HepG2 (cell line): Measurements from ENCODE around the gene VCP. TPM values are rescaled to one million over a fixed set of nuclear protein-coding genes. Genes with fewer than 3 reads are reported as not detected.
A peak's percentile ranks its signal among the peaks of the same experiment; 100 is the strongest.

ENCODE experiments used
- AKAP8 ChIP-seq: sonication (generic); formaldehyde crosslinking; IDR thresholded peaks from 2 replicates; pipeline ENCODE4 v1.5.1; 2020; ENCODE audit warnings: mild to moderate bottlenecking, missing genetic modification reagents
- ETV6 ChIP-seq: sonication (generic); formaldehyde crosslinking; conservative IDR thresholded peaks from 2 replicates; pipeline ENCODE4 v1.4.0; 2020; ENCODE audit warnings: missing genetic modification reagents
- GFI1 ChIP-seq: sonication (generic); formaldehyde crosslinking; IDR thresholded peaks from 2 replicates; pipeline ENCODE4 v1.5.0; 2020; ENCODE audit warnings: missing genetic modification reagents, mild to moderate bottlenecking, borderline replicate concordance
- HOXA5 ChIP-seq: sonication (generic); formaldehyde crosslinking; IDR thresholded peaks from 2 replicates; pipeline ENCODE4 v1.4.0; 2020; ENCODE audit warnings: missing genetic modification reagents
- KAT2B ChIP-seq: fragments of 150-350 bp; IDR thresholded peaks from 2 replicates; pipeline ENCODE4 v1.6.1; 2014; ENCODE audit warnings: low read depth, low read length, borderline replicate concordance
- KAT8 ChIP-seq: IDR thresholded peaks from 2 replicates; pipeline ENCODE4 v1.6.1; 2016; ENCODE audit warnings: missing genetic modification reagents, missing compliant biosample characterization
- NCOA5 ChIP-seq: sonication (generic); formaldehyde crosslinking; IDR thresholded peaks from 2 replicates; pipeline ENCODE4 v1.4.0; 2020; ENCODE audit warnings: missing genetic modification reagents
- NFE2 ChIP-seq: sonication (generic); formaldehyde crosslinking; IDR thresholded peaks from 2 replicates; pipeline ENCODE4 v1.4.0; 2020; ENCODE audit warnings: missing genetic modification reagents
- NFKB2 ChIP-seq: sonication (generic); formaldehyde crosslinking; IDR thresholded peaks from 2 replicates; pipeline ENCODE4 v1.4.0; 2020; ENCODE audit warnings: missing genetic modification reagents, borderline replicate concordance
- NFYC ChIP-seq: IDR thresholded peaks from 2 replicates; pipeline ENCODE4 v1.6.1; 2016; ENCODE audit warnings: missing genetic modification reagents, missing compliant biosample characterization
- PITX1 ChIP-seq: sonication (generic); formaldehyde crosslinking; IDR thresholded peaks from 2 replicates; pipeline ENCODE4 v1.5.1; 2020; ENCODE audit warnings: mild to moderate bottlenecking, missing genetic modification reagents
- PRPF4 ChIP-seq: fragments of 200-400 bp; formaldehyde crosslinking; IDR thresholded peaks from 2 replicates; pipeline ENCODE4 v1.6.1; 2016; ENCODE audit warnings: low read length, low read depth; ENCODE audit not compliant: poor library complexity, severe bottlenecking
- SIX4 ChIP-seq: sonication (generic); formaldehyde crosslinking; IDR thresholded peaks from 2 replicates; pipeline ENCODE4 v1.4.0; 2020; ENCODE audit warnings: missing genetic modification reagents
- SOX13 ChIP-seq, 3 experiments: fragments of 450-650 bp in 1 of 3; sonication (generic) in 1 of 3; formaldehyde crosslinking in 1 of 3; IDR thresholded peaks in 2 of 3; conservative IDR thresholded peaks in 1 of 3; 2 replicates each; pipeline versions ENCODE4 v1.5.0 to v1.6.1; 2016 to 2020; ENCODE audit warnings: antibody characterized with exemption in 1 of 3, mild to moderate bottlenecking in 1 of 3, missing compliant biosample characterization in 1 of 3, missing genetic modification reagents in 1 of 3, moderate library complexity in 1 of 3
- SRY ChIP-seq: sonication (generic); formaldehyde crosslinking; IDR thresholded peaks from 2 replicates; pipeline ENCODE4 v1.8.0; 2022; ENCODE audit warnings: mild to moderate bottlenecking, missing genetic modification reagents
- SUZ12 ChIP-seq: fragments of 150-350 bp; IDR thresholded peaks from 2 replicates; pipeline ENCODE4 v1.6.1; 2014; ENCODE audit warnings: low read depth, low read length
- TAF15 ChIP-seq: fragments of 200-400 bp; formaldehyde crosslinking; IDR thresholded peaks from one replicate; pipeline ENCODE4 v1.6.1; 2018; ENCODE audit warnings: mild to moderate bottlenecking, low read depth, low read length; ENCODE audit not compliant: poor library complexity, severe bottlenecking
- U2AF2 ChIP-seq: fragments of 200-400 bp; formaldehyde crosslinking; IDR thresholded peaks from 2 replicates; pipeline ENCODE4 v1.6.1; 2017; ENCODE audit warnings: low read depth, mild to moderate bottlenecking, low read length
- ZBTB26 ChIP-seq: IDR thresholded peaks from 2 replicates; pipeline ENCODE4 v1.6.1; 2016; ENCODE audit warnings: missing compliant biosample characterization, missing genetic modification reagents, borderline replicate concordance
- ZNF251 ChIP-seq: sonication (generic); formaldehyde crosslinking; IDR thresholded peaks from 2 replicates; pipeline ENCODE4 v1.9.0; 2021; ENCODE audit warnings: mild to moderate bottlenecking, missing genetic modification reagents
- ZNF253 ChIP-seq: sonication (generic); formaldehyde crosslinking; IDR thresholded peaks from 2 replicates; pipeline ENCODE4 v1.8.0; 2022; ENCODE audit warnings: mild to moderate bottlenecking, missing genetic modification reagents, borderline replicate concordance
- ZNF468 ChIP-seq: sonication (generic); formaldehyde crosslinking; IDR thresholded peaks from 2 replicates; pipeline ENCODE4 v1.8.0; 2022; ENCODE audit warnings: mild to moderate bottlenecking, moderate library complexity, missing genetic modification reagents
- ZNF558 ChIP-seq: sonication (generic); formaldehyde crosslinking; IDR thresholded peaks from 2 replicates; pipeline ENCODE4 v1.9.0; 2022; ENCODE audit warnings: mild to moderate bottlenecking, missing genetic modification reagents, borderline replicate concordance
- ZNF564 ChIP-seq: sonication (generic); formaldehyde crosslinking; IDR thresholded peaks from 2 replicates; pipeline ENCODE4 v1.8.1; 2023; ENCODE audit warnings: mild to moderate bottlenecking, missing genetic modification reagents
- ZNF672 ChIP-seq: sonication (generic); formaldehyde crosslinking; IDR thresholded peaks from 2 replicates; pipeline ENCODE4 v1.8.1; 2022; ENCODE audit warnings: missing genetic modification reagents
- ZNF777 ChIP-seq: sonication (generic); formaldehyde crosslinking; IDR thresholded peaks from 2 replicates; pipeline ENCODE4 v1.4.0; 2020; ENCODE audit warnings: missing genetic modification reagents
- polyA plus RNA-seq, 8 experiments: library from polyadenylated mRNA; depleted of rRNA in 3 of 8; stranded (reverse) in 7 of 8; unstranded in 1 of 8; fragments of >200 nt; fragmentation: Illumina TruSeq in 4 of 8; extraction: Trizol in 4 of 8; gene quantifications; 2 replicates each; pipeline versions ENCODE4 v1.2.1 to v1.2.3, GENCODE V29; 2011 to 2016; ENCODE audit warnings: low read depth in 4 of 8, missing spikeins in 1 of 8, mixed read lengths in 1 of 8; ENCODE audit not compliant: insufficient read depth in 1 of 8
- total RNA-seq, 5 experiments: library from RNA; depleted of rRNA; stranded (reverse); fragments of >200 nt; fragmentation: Illumina TruSeq; extraction: Trizol; gene quantifications; 2 replicates each; pipeline ENCODE4 v1.2.3, GENCODE V29; 2016; ENCODE audit warnings: low read depth in 1 of 5
- TF ChIP-seq, protein P1 (sequence below): sonication (generic); formaldehyde crosslinking; IDR thresholded peaks from 2 replicates; pipeline ENCODE4 v1.8.0; 2022; ENCODE audit warnings: missing genetic modification reagents, mild to moderate bottlenecking, moderate library complexity, borderline replicate concordance

VCP gene
- total and polyA plus RNA-seq, 2 of the 13 experiments (the other 11 are each of a cell fraction or from before 2014, with no cell fraction given), result 143 to 391 TPM

DNA sequence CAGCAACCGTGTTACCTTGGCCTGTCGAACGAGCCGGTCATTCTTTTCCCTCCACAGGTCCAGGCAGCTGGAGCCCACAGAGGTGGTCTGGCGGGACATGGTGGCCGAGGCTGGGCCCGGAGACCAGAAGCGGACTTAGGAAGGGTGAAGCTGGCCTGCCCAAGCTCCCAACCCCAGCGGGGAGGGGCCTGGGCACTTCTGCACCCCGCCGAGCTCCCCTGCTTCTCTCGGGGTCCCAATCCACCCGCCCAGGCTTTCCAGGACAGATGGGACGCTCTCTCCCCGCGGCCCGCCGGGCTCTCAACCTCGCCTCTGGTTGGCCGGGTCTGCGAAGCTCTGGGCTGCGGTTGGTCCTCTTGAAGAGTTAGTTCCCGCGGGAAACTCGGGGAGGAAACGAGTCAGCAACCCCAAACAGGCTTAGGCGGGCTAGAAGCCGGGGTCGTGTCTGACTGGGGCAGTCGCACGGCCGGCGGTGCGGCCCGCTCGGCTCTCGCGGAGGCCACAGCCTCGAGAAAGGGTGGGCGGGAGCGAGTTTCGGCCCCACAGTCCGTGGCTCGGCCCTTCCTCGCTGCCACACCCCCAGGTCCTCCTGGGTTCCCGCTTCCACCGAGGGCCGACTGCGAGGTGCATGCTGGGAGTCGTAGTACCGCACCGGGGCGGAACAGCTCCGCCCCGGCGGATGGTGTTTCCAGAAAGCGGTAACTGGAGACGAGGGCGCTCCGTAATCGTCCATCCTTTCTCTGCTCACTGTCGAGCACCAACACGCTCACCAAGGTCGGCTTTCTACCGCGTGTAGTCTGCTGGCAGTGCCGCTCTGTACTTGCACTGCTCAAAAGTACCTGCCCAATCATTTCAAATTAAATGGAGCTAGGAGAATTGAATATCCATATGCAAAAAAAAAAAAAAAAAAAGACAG is 7.3 kb upstream of the VCP start, which contains the start of gene FANCG (continued):
- no peak for TF ChIP-seq TAF15
- peak; percentile 85 for TF ChIP-seq SIX4 (CRISPR knock-in tag)
- TF ChIP-seq PITX1 (CRISPR knock-in tag), result peak; percentile 62; the same call in 1 of the 2 replicates
- TF ChIP-seq NCOA5 (CRISPR knock-in tag), result no peak
- peak; percentile 15; the same call in 1 of the 2 replicates for TF ChIP-seq ETV6 (CRISPR knock-in tag)
- TF ChIP-seq SOX13 (IDR thresholded peaks at IDR 0.05), result no peak
- TF ChIP-seq SOX13 (CRISPR knock-in tag; conservative IDR thresholded peaks at IDR 0.05 in 1 of 2, IDR thresholded peaks at IDR 0.05 in 1 of 2), result peak in 1 of 2 experiments; percentile 22; a peak in 1 of 4 replicates
- 0 out of 2 replicates have a peak, but pooled peaks have one; percentile 42 for TF ChIP-seq SRY
- peak; percentile 78; the same call in 1 of the 2 replicates for TF ChIP-seq ZNF468
- TF ChIP-seq SUZ12, result peak; percentile 55; the same call in 1 of the 2 replicates
- peak; percentile 48; the same call in 1 of the 2 replicates for TF ChIP-seq ZNF253
- TF ChIP-seq NFE2 (CRISPR knock-in tag), result no peak
- no peak for TF ChIP-seq U2AF2
- TF ChIP-seq NFKB2, result peak; percentile 77; the same call in 1 of the 2 replicates
- peak; percentile 81 for TF ChIP-seq NFYC (CRISPR knock-in tag)
- TF ChIP-seq ZNF558 (CRISPR knock-in tag), result no peak
- no peak; the same call in 1 of the 2 replicates for TF ChIP-seq ZBTB26 (CRISPR knock-in tag)
- TF ChIP-seq ZNF672 (CRISPR knock-in tag), result no peak
- TF ChIP-seq ZNF251, result no peak
- TF ChIP-seq KAT2B, result no peak
- 0 out of 2 replicates have a peak, but pooled peaks have one; percentile 36 for TF ChIP-seq ZNF564
- 0 out of 2 replicates have a peak, but pooled peaks have one; percentile 29 for TF ChIP-seq ZNF777
- peak; percentile 36; the same call in 1 of the 2 replicates for TF ChIP-seq HOXA5 (CRISPR knock-in tag)
- TF ChIP-seq AKAP8 (CRISPR knock-in tag), result no peak
- TF ChIP-seq, protein P1, sequence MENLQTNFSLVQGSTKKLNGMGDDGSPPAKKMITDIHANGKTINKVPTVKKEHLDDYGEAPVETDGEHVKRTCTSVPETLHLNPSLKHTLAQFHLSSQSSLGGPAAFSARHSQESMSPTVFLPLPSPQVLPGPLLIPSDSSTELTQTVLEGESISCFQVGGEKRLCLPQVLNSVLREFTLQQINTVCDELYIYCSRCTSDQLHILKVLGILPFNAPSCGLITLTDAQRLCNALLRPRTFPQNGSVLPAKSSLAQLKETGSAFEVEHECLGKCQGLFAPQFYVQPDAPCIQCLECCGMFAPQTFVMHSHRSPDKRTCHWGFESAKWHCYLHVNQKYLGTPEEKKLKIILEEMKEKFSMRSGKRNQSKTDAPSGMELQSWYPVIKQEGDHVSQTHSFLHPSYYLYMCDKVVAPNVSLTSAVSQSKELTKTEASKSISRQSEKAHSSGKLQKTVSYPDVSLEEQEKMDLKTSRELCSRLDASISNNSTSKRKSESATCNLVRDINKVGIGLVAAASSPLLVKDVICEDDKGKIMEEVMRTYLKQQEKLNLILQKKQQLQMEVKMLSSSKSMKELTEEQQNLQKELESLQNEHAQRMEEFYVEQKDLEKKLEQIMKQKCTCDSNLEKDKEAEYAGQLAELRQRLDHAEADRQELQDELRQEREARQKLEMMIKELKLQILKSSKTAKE, result no peak
- 0 out of 2 replicates have a peak, but pooled peaks have one; percentile 22 for TF ChIP-seq GFI1
- TF ChIP-seq PRPF4, result no peak
- TF ChIP-seq KAT8 (CRISPR knock-in tag), result peak; percentile 78
